Right atrium auricular region (tissue), 2 donors: Measurements from ENCODE around the gene DDHD1. TPM values are rescaled to one million over a fixed set of nuclear protein-coding genes. Genes with fewer than 3 reads are reported as not detected.
A peak's percentile ranks its signal among the peaks of the same experiment; 100 is the strongest.
"Not testable (repeated sequence)": the region's sequence is repeated elsewhere in the genome, so short reads cannot be mapped to it uniquely, and the experiment has no call there.

Experiments used
- DNase-seq: peaks from one replicate; pipeline ENCODE4 v3.0.0-alpha.2; 2019; ENCODE audit warnings: low spot score
- H3K27ac ChIP-seq, 2 donors: fragments of 200-600 bp; sonication (generic); 1 replicate in 1 of 2; 2 replicates in 1 of 2; pipeline ENCODE4 v1.5.1; 2016 to 2019
- H3K27me3 ChIP-seq, 2 donors: fragments of 200-600 bp; sonication (generic); one replicate each; pipeline versions ENCODE4 v1.5.1 to v1.6.0; 2017 to 2019
- H3K36me3 ChIP-seq: fragments of 200-600 bp; sonication (generic); one replicate; pipeline ENCODE4 v1.5.1; 2016
- H3K4me1 ChIP-seq, 2 donors: fragments of 200-600 bp; sonication (generic); one replicate each; pipeline versions ENCODE4 v1.5.1 to v1.6.0; 2017 to 2019
- H3K4me3 ChIP-seq, 2 donors: fragments of 200-600 bp; sonication (generic); 1 replicate in 1 of 2; 2 replicates in 1 of 2; pipeline ENCODE4 v1.5.1; 2017 to 2019; ENCODE audit warnings: mild to moderate bottlenecking in 1 of 2, moderate library complexity in 1 of 2
- H3K9me3 ChIP-seq, 2 donors: fragments of 200-600 bp; sonication (generic); one replicate each; pipeline ENCODE4 v1.5.1; 2019
- CTCF ChIP-seq, 2 donors: fragments of 200-600 bp; sonication (generic); IDR thresholded peaks; one replicate each; pipeline ENCODE4 v1.5.1; 2019; ENCODE audit warnings: antibody characterized with exemption in 2 of 2
- total RNA-seq, 2 donors: library from RNA; depleted of rRNA; stranded (reverse); fragments of >200 nt; gene quantifications; one replicate each; pipeline ENCODE4 v1.1.0, GENCODE V29; 2016

The DDHD1 gene
- total RNA-seq, 2 donors from 2014 or later: 6.9 to 8.6 TPM

GRCh38 chr14:53126731-53127130 is 26.4 kb downstream of the DDHD1 start:
- H3K9me3 ChIP-seq: no peaks in the 10 kb centered on the region
- peaks cover 0 to 9% of the 10 kb centered on the region in 2 donors for H3K4me1 ChIP-seq
- no peaks in the 10 kb centered on the region for H3K27me3 ChIP-seq
- peak overlapping the region in 1 of 2 donors; percentile 5 for H3K4me3 ChIP-seq
- DNase-seq: no peak
- H3K36me3 ChIP-seq: no peaks in the 10 kb centered on the region
- H3K27ac ChIP-seq: peak overlapping the region; percentile 11 to 24
- TF ChIP-seq CTCF (IDR thresholded peaks at IDR 0.05): no peak

DNA sequence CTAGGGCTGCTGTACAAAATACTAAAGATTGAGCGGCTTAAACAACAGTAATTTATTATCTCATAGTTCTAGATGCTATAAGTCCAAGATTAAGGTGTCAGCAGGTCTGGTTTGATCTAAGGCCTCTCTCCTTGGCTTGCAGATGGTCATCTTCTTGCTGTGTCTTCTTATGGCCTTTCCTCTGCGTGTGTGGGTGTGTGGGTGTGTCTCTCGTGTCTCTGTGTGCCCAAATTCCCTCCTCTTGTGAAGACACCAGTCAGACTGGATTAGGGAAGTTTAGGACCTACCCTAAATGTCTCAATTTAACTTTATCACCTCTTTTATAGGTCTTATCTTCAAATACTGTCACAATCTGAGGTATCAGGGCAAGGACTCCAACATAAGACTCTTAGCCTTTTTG is 28.3 kb downstream of the DDHD1 start:
- DNase-seq: no peak
- Histone ChIP-seq H3K4me1 (peaks cover 0 to 9% of the 10 kb centered on the region in 2 donors), H3K4me3 (no peak overlapping the region), H3K9me3 (peaks cover 0 to 5% of the 10 kb centered on the region in 2 donors), H3K27me3 (no peaks in the 10 kb centered on the region), H3K27ac (no peak overlapping the region), H3K36me3 (no peaks in the 10 kb centered on the region)
- TF ChIP-seq CTCF (IDR thresholded peaks at IDR 0.05): no peak

- not testable (repeated sequence) for DNase-seq, H3K9me3 ChIP-seq, H3K27ac ChIP-seq, H3K4me1 ChIP-seq, H3K4me3 ChIP-seq, H3K27me3 ChIP-seq, H3K36me3 ChIP-seq
These were observed 31.7 kb downstream of the DDHD1 start for GRCh38 chr14:53121419-53121818.

- not testable (repeated sequence) for DNase-seq, H3K4me1 ChIP-seq, H3K27ac ChIP-seq, H3K9me3 ChIP-seq, H3K4me3 ChIP-seq, H3K36me3 ChIP-seq, H3K27me3 ChIP-seq
These were observed 35.6 kb downstream of the DDHD1 start for GRCh38 chr14:53117479-53117878.

GRCh38 chr14:53113989-53114388 is 39.1 kb downstream of the DDHD1 start:
- Histone ChIP-seq H3K9me3 (no peaks in the 10 kb centered on the region), H3K27me3 (no peaks in the 10 kb centered on the region), H3K36me3 (no peaks in the 10 kb centered on the region), H3K4me3 (no peak overlapping the region), H3K4me1 (no peaks in the 10 kb centered on the region), H3K27ac (no peak overlapping the region)
- DNase-seq: no peak
- TF ChIP-seq CTCF (IDR thresholded peaks at IDR 0.05): no peak

DNA sequence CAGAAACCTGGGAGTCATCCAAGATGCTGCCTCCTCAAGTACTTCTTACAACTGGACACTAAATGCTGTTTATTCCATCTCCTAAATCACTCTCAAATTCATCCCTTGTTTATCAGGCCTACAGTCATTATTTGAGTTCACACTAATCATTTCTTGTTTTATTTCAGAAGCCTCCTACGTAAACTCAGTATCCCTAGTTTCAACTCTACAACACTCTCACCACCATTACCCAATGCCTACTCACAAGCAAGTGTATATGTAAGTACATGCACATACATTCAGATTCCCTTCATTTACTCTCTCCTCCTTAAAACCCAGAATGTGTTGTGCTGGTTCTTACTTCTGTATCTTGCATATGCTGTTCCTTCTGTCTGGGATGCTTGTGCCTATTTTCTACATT is 43.0 kb downstream of the DDHD1 start:
- DNase-seq: no peak
- no peak overlapping the region for H3K4me3 ChIP-seq
- H3K36me3 ChIP-seq: no peaks in the 10 kb centered on the region
- peaks cover 0 to 14% of the 10 kb centered on the region in 2 donors for H3K9me3 ChIP-seq
- no peak for TF ChIP-seq CTCF (IDR thresholded peaks at IDR 0.05)
- H3K4me1 ChIP-seq: no peaks in the 10 kb centered on the region
- no peaks in the 10 kb centered on the region for H3K27me3 ChIP-seq
- H3K27ac ChIP-seq: no peak overlapping the region
